Measurements from ENCODE around the gene HOXB2. TPM values are rescaled to one million over a fixed set of nuclear protein-coding genes. Genes with fewer than 3 reads are reported as not detected.

HOXB2 gene
- total RNA-seq, 1 donor from 2014 or later = 2.8 TPM

DNA sequence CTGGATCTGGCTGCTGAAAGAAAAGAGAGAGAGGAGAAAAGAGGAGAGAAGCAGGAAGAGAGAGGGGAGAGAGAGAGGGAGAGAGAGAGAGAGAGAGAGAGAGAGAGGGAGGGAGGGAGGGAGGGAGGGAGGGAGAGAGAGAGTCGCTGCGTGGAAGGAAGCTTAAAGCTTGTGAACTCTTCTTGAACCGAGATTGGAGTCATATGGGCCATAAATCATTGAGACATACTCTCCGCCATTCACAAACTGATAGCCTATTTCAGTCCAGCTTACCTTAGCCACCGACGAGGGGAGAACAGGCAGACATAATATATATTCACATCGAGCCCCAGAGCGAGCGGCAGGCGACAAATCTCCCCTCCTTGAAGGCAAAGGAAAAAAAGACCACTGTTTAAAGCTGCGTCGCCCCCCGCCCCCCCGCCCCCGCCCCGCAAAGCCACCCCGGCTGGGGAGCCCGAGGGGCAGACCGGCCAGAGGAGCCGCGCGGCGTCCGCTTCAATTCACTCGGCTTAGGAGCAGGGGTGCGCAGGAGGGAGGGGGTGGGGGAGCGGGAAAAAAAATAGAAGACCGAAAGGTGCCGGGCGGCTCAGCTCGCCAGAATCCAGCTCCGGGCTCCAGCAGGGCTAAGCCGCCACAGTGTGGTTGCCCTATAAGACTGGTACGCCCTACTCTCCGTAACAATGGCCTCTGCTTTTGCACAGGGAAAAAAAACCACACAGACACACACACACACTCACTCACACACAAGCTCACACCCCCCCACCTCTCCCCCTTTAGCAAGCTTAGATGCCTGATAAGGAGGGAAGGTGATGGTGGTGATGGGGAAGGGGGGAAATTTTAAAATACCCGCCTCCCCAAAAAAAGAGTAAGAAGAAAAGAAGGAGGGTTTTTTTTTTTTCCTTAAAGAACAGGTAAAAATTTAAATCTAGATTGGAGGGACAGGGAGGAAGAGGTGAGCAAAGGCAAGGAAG, 10.6 kb upstream of the HOXB2 start:
- no peak for DNase-seq
- intact Hi-C loops (cut with micrococcal nuclease) = no loop called here
- ATAC-seq = peak; percentile 50

DNA sequence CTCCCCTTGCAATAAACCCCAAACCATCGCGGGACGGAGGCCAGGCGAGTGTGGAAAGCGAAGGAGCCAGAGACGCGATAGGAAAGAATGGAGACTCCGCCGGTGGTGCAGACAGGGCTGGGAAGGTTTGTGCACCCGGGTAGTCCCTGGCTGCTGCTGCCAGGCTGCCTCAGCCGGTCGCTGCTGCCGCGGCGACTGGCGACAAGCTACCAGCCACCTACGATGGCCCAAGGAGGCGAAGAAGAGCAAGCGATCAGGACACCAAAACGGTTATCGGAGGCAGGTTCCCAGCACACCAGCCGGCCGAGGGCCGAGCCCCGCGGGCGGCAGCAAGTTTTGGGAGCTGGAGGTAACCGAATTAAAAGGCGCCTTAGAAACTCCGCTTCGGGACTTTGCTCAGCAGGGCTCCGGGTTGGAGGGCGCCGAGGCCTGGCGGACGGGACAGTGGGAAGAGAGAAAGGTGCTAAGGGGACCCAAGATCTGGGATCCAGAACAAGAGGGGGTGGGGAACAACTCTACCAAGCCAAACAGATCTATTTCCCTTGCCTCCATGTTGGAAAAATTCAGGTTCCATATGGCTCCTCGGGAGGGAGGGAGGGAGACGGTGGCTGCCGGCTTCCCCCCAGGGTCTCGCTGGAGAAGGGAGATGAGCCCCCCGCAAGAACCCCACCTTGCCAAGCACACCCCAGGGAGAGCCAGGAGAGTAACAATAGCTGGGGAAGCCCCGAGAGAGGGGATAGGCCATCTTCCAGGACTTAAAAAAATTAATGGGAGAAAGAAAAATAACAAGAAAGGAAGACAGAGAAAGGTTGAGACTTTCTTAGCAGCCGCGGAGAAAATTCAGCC, 9.7 kb upstream of the HOXB2 start:
- ATAC-seq (peak; percentile 13), DNase-seq (no peak)
- intact Hi-C loops (cut with micrococcal nuclease) = no loop called here

DNA sequence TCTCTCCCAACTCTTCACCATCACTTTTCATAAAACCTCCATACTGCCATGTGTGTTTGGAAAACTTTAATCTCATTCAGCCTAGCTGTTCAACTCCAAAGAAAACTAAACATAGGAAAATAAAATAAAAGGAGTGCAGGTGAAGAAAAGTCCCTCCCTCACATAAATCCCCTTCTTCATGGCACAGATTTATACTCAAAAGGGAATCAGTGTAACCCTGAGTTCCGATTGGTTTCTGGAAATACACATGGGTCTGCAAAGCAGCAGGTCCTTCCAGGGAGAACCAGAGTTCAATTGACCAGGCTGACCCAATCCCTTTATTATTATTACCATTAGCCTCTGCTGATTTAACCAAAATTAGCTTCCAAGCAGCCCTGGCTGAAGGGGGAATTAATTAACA, 8.9 kb upstream of the HOXB2 start:
- ATAC-seq (no peak), DNase-seq (no peak)
- intact Hi-C loops (cut with micrococcal nuclease) = no loop called here

DNA sequence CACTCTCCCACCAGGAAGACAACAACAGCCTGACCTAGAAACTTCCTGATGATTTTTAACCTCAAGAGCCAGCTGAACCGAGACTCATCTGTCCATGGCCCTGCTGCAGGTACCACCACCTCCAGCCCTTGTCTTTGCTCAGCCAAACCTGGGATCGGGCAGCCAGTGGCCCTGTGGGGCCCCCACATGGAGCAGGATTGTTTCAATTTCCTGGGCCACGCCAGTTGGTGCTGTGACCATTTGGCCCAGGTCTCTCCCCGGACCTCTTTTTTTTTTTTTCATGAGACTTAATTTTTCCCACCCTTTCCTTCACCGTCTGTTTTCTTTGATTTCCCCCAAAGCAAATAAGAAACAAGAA, 8.3 kb upstream of the HOXB2 start:
- DNase-seq (no peak), ATAC-seq (no peak)
- intact Hi-C loops (cut with micrococcal nuclease) = no loop called here

DNA sequence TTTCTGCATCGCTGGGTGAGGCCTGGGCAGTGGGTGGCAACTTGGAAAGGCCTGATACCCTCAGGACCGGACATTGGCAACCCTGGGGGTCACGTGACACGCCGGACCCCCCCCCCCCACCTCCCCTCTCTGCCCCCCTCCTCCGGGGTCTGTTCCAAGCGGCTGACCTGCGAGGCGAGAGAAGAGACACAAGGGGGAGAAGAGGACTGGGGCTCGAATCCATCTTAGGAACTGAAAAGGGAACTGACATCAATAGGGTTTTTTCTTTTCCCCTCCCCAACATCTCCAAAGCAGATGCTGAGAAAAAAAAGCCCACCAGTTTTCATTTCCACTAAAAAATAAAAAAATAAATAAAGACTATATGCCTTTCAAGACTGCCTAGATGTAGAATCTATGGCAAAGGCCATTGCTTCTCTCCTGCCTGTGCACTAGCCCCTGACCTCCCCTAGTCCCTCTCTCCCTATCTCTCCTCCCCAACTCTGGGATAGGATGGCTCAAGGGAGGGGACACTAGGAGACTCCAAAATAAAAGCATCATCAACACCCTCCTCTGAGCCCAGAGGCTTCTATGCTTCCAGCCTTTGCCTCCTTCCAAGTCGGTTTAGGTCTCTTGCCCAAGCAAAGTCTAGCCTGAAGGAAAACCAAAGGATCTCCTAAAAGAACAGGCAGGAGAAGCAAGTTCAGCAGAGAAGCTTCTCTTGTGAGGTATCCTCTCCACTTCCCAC, 7.7 kb upstream of the HOXB2 start:
- ATAC-seq = no peak
- intact Hi-C loops (cut with micrococcal nuclease) = no loop called here
- DNase-seq = no peak

DNA sequence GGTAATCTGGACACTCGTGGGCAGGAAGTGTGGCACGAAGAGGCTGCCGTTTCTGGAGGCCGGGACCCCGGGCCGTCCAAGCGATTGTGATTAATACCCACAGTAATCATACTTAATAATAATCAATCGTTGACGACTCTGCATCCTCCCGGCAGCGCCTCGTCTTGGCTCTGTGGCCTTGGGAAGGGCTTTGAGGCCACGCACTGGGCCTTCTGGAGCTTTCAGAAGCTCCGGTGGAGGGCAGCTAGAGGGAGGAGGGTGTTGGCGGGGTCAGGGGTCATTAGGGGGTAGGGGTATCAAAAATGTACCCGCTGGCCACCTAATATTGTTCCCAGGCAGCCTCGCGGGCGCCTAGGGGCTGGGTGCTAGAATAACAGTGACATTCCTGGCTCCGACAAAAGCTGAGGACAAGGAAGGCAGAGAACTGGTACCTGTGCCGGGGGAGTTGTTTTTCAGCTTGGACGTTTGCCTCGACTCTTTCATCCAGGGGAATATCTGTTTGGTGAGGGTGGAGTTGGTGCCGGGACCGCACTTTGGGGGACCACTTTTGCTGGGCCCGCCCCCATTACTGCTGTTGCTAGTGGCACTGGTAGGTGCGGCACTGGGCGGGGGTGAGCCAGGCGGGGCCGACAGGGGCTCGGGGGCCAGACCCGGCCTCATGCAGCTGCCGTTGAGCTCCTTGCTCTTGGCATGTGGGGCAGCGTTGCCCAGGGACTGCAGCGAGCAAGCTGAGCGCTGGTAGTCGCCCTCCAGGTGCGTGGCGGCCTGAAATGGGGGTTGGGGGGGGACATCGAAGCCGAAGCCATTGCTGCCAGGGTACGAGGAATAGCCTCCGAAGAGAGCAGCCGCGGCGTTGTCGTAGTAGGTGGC, 6.9 kb upstream of the HOXB2 start:
- ATAC-seq = no peak
- intact Hi-C loops (cut with micrococcal nuclease) = no loop called here
- DNase-seq = no peak

DNA sequence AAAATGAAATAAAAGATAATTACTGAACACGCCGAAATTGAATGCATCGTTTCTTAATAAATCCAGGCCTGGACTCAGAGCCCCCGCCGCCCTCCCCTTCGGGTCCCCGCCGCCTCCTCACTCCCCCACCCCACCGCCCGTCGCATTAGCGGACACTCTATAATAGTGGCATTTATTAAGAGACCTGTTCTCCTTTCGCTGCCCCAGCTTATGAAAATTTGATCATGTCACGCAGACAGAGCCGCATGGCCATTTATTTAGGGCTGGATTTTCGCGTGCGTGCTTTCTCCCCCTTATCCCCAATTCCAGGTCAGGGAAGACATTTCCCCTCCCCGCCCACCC, 6.3 kb upstream of the HOXB2 start:
- ATAC-seq = no peak
- DNase-seq = no peak
- intact Hi-C loops (cut with micrococcal nuclease) = no loop called here

DNA sequence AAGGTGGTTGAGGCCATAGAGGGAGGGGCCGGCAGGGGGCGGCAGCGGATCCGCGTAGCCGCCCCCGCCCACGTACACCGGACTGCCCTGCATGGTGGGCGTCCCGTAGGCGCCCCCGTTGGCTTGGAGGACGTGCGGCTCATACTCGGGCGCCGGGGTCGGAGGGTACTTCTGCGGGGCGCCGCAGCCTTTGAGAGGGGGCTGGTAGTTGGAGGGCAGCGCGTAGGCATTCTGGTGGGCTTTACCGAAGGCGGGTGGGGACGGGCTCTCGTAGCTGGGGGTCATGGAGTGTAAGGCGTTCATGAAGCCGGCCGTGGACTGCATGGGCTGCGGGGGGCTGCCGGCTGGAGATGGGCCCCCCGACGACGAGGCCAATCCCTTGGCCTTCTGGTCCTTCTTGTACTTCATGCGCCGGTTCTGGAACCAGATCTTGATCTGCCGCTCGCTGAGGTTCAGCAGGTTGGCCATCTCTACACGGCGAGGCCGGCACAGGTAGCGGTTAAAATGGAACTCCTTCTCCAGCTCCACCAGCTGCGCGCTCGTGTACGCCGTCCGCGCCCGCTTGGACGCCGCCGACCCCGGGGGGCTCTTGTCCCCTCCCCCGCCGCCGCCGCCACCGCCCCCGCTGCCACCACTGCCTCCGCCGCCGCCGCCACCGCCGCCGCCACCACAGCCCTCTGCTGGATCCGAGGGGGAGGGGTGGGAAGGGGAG, 5.7 kb upstream of the HOXB2 start:
- DNase-seq (no peak), ATAC-seq (no peak)
- intact Hi-C loops (cut with micrococcal nuclease) = no loop called here

DNA sequence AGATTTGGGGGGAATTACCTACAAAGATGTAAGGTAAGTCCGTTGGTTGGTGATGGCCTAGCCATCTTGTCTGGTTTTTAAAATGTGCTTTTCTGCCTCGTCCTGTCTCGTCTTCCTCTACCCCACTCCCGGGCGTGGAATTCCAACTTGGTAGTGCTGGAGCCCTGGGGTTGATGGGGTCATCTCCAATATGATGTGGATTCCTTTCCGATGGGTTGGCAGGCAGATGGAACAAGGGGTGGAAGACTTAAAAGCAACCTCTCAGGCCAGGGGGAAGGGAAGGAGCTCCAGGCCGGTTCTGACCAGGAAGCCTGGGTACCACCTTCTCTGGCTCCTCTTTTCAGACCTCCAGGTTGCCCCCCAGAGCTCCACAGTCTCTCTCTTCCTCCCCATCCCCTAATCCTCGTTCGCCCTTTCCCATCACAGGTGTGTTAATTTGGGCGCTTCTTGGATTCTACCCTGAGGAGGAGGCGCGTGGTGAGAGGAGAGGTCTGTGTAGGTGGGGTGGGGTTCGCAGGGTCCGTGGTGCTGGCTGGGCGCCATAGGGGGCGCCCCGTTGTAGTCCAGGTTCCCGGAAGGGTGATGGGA, 5.1 kb upstream of the HOXB2 start:
- ATAC-seq (no peak), DNase-seq (no peak)
- intact Hi-C loops (cut with micrococcal nuclease) = no loop called here

DNA sequence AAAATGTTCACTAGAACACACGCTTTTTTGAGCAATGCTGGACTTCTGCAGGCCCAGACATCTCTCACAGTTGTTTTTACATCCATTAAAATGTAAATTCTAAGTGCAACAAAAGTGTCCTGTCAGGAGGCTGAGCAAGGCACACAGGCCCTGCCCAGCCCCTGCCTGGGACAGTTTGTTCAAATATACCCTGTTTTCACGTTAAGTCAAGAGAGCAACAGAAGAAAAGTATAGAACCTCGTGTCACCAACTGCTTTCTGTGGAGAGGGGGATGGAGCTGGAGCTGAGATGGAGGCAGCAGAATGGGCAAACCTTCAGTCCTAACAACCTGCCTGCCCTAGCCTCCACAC, 4.3 kb upstream of the HOXB2 start:
- DNase-seq (no peak), ATAC-seq (no peak)
- intact Hi-C loops (cut with micrococcal nuclease) = no loop called here

DNA sequence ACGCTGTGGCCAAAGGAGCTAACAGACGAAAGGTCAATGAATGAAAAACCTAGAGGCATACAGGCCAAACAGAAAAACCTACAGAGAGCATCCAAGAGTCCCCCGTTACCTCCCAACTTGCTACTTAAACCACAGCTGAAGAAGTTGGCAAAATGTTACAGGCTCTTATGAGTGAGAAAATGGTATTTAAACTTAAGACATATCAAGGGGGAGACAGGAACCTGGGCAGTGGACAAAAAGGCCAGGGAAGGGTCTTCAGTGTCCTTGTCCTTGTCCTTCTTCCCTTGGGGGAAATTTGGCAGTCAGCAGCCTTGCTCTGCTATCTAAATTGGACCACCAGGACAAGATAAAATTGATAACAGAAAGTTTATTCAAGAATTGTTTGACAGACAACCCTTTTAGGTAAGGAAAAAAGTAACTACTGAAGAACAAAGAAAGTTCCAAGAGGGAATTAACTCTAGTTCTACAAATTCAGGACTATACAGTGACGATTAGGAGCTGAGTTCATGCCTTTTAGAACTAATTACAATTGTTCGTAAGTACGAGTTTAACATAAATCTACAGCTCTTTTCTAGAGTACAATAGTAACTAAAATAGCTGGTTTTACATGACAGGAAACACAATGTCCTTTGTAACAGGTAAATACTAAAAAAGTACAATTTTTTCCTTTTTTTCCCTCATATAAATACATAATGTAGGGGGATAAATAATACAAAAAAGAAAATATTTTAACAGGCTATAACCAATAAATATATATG, 3.8 kb upstream of the HOXB2 start:
- intact Hi-C loops (cut with micrococcal nuclease) = no loop called here
- ATAC-seq (no peak), DNase-seq (no peak)

DNA sequence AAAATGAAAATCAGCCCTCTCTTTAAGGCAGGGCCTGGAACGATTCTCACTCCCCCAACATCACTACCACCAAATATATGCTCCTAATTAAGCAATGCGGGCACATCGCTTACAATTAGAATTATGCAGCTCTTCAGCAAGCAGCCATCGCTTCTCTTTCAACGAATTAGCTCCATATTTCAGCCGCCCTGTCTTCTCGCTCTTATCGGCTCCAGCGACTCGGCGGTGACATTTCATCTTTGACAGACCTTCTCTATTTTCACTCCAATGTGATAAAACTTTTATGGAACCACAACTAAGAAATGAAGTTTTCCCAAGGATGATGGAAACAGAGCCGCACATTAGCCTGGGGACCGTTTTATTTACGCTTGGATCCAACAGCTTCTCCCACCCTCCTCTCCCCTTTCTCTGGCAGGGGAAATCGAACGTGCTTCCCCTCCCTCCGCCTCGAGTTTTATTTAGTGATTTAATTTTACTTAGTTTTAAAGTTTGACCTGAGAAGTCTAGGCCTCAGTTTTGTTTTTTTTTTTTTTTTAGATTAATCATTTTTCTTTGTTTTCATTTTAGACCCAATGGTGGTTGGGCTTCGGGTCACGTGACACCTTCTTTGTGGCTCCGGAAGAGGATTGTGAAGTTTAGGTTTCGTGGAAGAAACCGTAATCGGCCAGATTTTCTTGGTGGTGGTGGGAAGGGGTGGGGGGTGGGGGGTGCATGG, 3.1 kb upstream of the HOXB2 start:
- ATAC-seq (no peak), DNase-seq (no peak)
- intact Hi-C loops (cut with micrococcal nuclease) = no loop called here

DNA sequence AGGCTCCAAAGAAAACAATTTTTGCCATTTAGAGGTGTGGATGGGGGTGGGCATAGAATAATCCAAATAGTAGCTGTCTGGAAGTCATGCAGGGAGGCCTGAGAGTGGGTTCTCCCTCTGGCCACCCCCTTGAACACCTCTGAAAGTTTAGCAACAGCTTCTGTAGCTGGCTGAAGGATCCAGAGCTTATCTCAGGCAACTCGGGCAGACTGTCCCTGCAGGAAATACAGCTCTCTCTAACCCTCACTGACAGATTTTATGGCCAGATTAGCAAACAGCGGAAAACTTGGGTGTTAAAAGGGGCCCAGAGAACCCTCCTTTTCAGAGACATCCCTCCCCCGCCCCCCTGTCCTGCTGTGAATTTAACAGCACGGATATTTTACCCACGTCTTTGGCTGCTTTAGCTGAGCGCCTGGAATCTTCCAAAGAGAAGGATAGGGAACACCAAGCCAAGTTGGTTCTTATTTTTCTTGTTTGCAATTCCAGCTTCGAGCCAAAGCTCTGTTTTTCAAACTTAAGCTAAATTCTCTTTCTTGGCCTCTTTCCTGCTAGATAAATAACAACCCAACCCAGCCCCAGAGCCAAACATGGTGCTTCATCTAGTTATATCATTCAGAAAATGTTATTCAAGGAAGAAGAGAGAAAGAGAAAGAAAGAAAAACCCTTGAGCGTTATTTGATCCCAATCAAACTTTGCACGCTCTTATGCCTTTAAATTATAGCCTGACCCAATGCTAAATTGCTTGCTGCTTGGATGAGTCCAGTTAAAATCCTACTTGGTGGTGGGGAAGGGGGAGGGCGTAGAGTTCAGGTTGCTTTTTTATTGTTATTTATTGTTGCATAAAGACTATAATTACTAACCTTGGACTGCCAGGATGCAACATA, 2.3 kb upstream of the HOXB2 start:
- ATAC-seq (no peak), DNase-seq (no peak)
- intact Hi-C loops (cut with micrococcal nuclease) = no loop called here

DNA sequence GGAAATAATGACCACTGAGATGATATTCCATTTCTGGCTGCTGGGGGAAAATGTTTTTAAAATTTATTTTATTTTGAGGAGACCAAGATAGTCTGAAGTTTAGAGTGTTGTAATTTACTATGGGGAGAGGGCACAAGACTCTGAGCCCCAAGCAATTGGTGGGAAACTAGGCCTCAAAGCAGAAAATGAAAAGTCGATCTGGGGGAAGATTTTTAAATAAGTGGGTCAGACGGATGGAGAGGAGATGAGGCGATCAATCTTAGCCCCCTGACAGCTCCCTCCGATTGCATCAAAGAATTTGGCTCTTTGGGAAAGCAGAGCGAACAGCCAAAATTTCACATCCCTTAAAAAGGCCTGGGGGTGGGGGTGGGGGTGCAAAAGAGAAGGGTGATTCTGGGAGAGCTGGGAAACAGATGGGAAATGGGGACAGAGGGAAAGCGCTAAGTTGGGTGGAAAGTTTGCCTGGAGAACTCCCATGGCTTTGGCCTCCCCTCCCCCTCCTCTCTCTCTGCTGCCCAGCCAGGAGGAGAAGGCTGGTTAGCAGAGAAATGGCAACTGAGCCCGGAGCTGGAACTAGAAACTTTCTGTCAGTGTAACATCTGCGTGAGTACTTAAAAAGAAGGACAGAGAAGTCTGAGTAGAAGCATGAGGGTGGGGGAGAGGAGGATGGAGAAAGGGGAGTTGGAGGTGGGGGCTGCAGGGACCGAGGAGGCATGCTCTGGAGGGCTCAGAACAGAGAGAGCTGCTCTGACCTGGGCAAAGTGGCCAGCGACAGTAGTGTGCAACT, 1.4 kb upstream of the HOXB2 start:
- ATAC-seq (no peak), DNase-seq (no peak)
- intact Hi-C loops (cut with micrococcal nuclease) = no loop called here

DNA sequence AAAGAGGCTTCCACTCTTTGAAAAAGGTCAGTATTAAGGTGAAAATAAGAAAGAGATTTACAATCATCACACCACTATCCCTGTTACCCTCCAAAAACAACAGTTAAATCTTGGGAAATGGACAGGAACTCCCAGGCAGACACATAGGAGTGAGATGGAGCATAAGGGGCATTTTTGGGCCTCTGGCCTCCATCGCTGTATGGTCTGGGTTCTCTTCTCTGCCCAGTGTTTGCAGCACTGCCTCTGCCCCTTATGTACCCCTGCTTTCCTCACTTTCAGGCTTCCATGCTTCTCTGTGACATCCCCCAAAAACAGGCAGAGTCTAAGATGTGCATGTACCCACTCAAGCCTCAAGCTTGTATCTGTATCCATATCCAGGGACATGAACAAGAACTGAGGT, 630 bp upstream of the HOXB2 start:
- intact Hi-C loops (cut with micrococcal nuclease) = no loop called here
- ATAC-seq = no peak
- no peak for DNase-seq
